ENCODE data around the gene POPDC2. TPM values are rescaled to one million over a fixed set of nuclear protein-coding genes. Genes with fewer than 3 reads are reported as not detected.
A peak's percentile ranks its signal among the peaks of the same experiment; 100 is the strongest.

POPDC2 gene
- total RNA-seq, 2 experiments from 2014 or later, result 1.3 to 2.1 TPM

DNA sequence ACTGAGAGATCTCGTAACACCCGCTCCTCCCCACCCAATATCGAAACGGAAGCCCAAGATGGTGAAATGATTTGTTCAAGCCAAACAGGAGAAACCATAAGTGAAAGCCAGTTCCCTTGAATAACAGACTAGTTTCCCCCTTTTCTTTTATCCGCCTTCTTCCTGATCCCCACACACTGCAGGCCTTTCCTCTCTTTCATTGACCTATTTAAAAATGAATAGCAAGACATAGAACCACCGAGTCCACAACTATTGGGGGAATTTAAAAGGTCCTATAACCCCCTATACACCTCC, 17.2 kb upstream of the POPDC2 start:
- intact Hi-C loops (cut with micrococcal nuclease), result loop anchor here (10.0 kb wide), 2 partner anchors 213 to 383 kb away; partner anchors contain the start of genes ARHGAP31, POGLUT1 and TMEM39A
- no peaks in the 10 kb centered on the region for H3K27me3 Mint-ChIP-seq
- TF ChIP-seq CTCF (IDR thresholded peaks at IDR 0.05), result no peak
- H3K4me1 Mint-ChIP-seq (ENCODE audit: low read depth), result peaks cover 33% of the 10 kb centered on the region
- ChIA-PET CTCF (interaction anchor here (0.6 kb wide), 1 partner anchor 159 kb away, joined by 3 read pairs; no protein-coding TSS in a partner anchor), POLR2A (interaction anchor here (0.6 to 3.4 kb wide), 6 partner anchors 13 to 214 kb away, joined by 3 to 11 read pairs (median 4); partner anchors contain the start of genes ADPRH, TIMMDC1 and TMEM39A)
- ATAC-seq (peak; percentile 0), DNase-seq (no peak)
- peak overlapping the region; percentile 82 for H3K4me3 Mint-ChIP-seq
- H3K9me3 Mint-ChIP-seq, result no peaks in the 10 kb centered on the region
- peaks cover 30% of the 10 kb centered on the region for H3K36me3 Mint-ChIP-seq (ENCODE audit: low read depth)
- H3K27ac Mint-ChIP-seq, result peak overlapping the region; percentile 96

DNA sequence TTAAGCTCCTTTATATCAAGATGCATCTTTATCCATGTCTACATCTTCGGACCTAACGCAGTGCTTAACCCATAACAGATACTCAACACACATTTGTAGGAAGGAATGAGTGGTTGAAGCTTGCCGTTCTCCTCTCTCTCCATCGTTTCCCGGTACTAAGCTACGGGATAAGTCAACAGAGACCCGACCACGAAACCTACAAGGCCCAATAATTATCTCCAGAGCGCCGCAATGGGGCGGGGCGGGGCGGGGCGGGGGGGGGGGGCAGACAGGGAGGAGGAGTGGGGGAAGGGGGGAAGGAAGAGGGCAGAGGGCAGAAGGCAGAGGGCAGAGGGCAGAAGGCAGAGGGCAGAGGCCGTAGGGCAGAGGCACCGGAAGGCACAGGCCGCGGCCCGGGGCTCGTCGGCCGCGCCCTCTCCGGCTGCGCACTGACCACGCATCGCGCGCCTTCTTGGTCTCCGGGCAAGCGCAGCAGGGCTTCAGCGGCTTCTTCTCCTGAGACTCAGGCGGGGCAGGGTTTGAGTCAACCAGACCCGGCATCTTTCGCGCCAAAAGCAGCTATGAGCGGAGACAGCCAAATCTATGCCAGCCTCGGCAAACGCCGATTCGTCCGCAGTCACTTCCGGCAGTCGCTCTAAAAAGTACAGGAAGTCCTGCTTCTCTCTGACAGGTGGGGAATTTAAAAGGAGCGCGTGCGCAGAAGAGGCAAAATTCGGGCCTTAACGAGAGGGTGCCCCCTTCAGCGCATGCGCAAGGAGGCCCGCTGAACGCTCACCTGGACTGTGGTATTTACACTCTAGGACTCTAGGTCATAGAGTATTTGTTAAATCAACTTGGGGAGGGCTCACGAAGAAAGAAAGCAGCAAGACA, 16.6 kb upstream of the POPDC2 start, which contains the start of gene COX17:
Gene COX17, minus strand, starts transcription at position 636 of the 870 bp plus-strand sequence. Its CDS starts 96 bp downstream, at position 540.
- Mint-ChIP-seq H3K4me3 (peak within 1 kb of the TSS; percentile 82), H3K27me3 (no peaks in the 10 kb centered on the region), H3K36me3 (ENCODE audit: low read depth) (peaks cover 34% of the 10 kb centered on the region), H3K4me1 (ENCODE audit: low read depth) (peaks cover 36% of the 10 kb centered on the region), H3K27ac (peak within 1 kb of the TSS; percentile 96), H3K9me3 (no peaks in the 10 kb centered on the region)
- intact Hi-C loops (cut with micrococcal nuclease), result loop anchor here (10.0 kb wide), 2 partner anchors 212 to 382 kb away; partner anchors contain the start of genes ARHGAP31, POGLUT1 and TMEM39A
- POLR2A ChIA-PET, result interaction anchor here (0.6 to 3.4 kb wide), 13 partner anchors 8 to 419 kb away, joined by 3 to 11 read pairs (median 4); partner anchors contain the start of genes ADPRH, TIMMDC1 and TMEM39A
- peak; percentile 88 for ATAC-seq
- DNase-seq, result peak; percentile 97
- CTCF ChIA-PET, result interaction anchor here (0.6 to 2.2 kb wide), 7 partner anchors 13 to 436 kb away, joined by 3 to 8 read pairs (median 3); partner anchors contain the start of gene B4GALT4
- TF ChIP-seq CTCF (IDR thresholded peaks at IDR 0.05), result no peak

GRCh38 chr3:119676020-119676419, 15.6 kb upstream of the POPDC2 start:
- CTCF ChIA-PET, result interaction anchor here (0.8 to 2.2 kb wide), 6 partner anchors 12 to 435 kb away, joined by 3 to 8 read pairs (median 4); partner anchors contain the start of gene B4GALT4
- no peaks in the 10 kb centered on the region for H3K9me3 Mint-ChIP-seq
- peak overlapping the region; percentile 82 for H3K4me3 Mint-ChIP-seq
- ATAC-seq (no peak), DNase-seq (no peak)
- no peaks in the 10 kb centered on the region for H3K27me3 Mint-ChIP-seq
- H3K4me1 Mint-ChIP-seq (ENCODE audit: low read depth), result peaks cover 39% of the 10 kb centered on the region
- peaks cover 40% of the 10 kb centered on the region for H3K36me3 Mint-ChIP-seq (ENCODE audit: low read depth)
- POLR2A ChIA-PET, result interaction anchor here (0.6 to 3.4 kb wide), 12 partner anchors 7 to 420 kb away, joined by 3 to 11 read pairs (median 4); partner anchors contain the start of genes TIMMDC1 and TMEM39A
- intact Hi-C loops (cut with micrococcal nuclease), result loop anchor here (10.0 kb wide), 2 partner anchors 211 to 381 kb away; partner anchors contain the start of genes ARHGAP31, POGLUT1 and TMEM39A
- peak overlapping the region; percentile 96 for H3K27ac Mint-ChIP-seq
- TF ChIP-seq CTCF (IDR thresholded peaks at IDR 0.05), result no peak

DNA sequence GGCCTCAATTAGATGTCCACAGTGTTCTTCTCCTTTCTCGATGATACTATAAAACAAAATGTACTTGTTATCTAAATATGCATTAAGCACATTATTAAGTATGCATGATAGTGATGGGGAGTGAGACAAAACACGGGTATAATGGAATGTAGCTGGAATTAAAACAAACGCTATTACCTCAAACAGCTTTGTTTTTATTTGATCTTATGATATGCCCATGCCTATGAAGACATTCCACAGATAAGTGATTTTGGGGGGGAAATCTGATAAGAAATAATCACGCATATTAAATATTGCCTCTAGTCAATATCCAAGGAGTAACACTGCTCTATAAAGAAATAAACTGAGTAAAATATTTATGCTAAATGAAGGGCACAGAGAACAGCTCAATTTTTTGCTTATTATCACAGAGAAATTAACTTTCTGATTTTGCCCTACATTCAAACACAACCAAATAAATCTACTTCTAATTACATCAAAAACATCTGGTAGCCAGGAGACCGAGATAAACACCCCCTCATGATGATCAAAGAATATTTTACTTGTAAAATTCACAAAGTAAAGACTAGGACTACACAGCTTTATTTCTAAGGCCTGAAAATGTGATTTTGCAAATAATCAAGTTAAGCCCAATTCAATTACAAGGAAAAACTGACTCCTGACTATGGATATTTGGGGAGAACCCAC, 14.9 kb upstream of the POPDC2 start:
- ChIA-PET POLR2A (interaction anchor here (0.8 to 3.4 kb wide), 6 partner anchors 26 to 420 kb away, joined by 3 to 11 read pairs (median 4); partner anchors contain the start of genes TIMMDC1 and TMEM39A), CTCF (interaction anchor here (1.4 to 2.2 kb wide), 4 partner anchors 11 to 74 kb away, joined by 3 to 8 read pairs (median 6); no protein-coding TSS in a partner anchor)
- intact Hi-C loops (cut with micrococcal nuclease), result loop anchor here (10.0 kb wide), 2 partner anchors 211 to 381 kb away; partner anchors contain the start of genes ARHGAP31, POGLUT1 and TMEM39A
- Mint-ChIP-seq H3K4me1 (ENCODE audit: low read depth) (peaks cover 42% of the 10 kb centered on the region), H3K36me3 (ENCODE audit: low read depth) (peaks cover 46% of the 10 kb centered on the region), H3K27ac (peak overlapping the region; percentile 96), H3K9me3 (no peaks in the 10 kb centered on the region), H3K27me3 (no peaks in the 10 kb centered on the region), H3K4me3 (peak overlapping the region; percentile 82)
- ATAC-seq (no peak), DNase-seq (no peak)
- TF ChIP-seq CTCF (IDR thresholded peaks at IDR 0.05), result no peak
